ENCODE results near the gene CHD8. TPM values are rescaled to one million over a fixed set of nuclear protein-coding genes. Genes with fewer than 3 reads are reported as not detected.
A peak's percentile ranks its signal among the peaks of the same experiment; 100 is the strongest.

The CHD8 gene, protein sequence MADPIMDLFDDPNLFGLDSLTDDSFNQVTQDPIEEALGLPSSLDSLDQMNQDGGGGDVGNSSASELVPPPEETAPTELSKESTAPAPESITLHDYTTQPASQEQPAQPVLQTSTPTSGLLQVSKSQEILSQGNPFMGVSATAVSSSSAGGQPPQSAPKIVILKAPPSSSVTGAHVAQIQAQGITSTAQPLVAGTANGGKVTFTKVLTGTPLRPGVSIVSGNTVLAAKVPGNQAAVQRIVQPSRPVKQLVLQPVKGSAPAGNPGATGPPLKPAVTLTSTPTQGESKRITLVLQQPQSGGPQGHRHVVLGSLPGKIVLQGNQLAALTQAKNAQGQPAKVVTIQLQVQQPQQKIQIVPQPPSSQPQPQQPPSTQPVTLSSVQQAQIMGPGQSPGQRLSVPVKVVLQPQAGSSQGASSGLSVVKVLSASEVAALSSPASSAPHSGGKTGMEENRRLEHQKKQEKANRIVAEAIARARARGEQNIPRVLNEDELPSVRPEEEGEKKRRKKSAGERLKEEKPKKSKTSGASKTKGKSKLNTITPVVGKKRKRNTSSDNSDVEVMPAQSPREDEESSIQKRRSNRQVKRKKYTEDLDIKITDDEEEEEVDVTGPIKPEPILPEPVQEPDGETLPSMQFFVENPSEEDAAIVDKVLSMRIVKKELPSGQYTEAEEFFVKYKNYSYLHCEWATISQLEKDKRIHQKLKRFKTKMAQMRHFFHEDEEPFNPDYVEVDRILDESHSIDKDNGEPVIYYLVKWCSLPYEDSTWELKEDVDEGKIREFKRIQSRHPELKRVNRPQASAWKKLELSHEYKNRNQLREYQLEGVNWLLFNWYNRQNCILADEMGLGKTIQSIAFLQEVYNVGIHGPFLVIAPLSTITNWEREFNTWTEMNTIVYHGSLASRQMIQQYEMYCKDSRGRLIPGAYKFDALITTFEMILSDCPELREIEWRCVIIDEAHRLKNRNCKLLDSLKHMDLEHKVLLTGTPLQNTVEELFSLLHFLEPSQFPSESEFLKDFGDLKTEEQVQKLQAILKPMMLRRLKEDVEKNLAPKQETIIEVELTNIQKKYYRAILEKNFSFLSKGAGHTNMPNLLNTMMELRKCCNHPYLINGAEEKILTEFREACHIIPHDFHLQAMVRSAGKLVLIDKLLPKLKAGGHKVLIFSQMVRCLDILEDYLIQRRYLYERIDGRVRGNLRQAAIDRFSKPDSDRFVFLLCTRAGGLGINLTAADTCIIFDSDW (N-terminal part only)
- total RNA-seq (2022): 93.1 and 100 TPM in 2 replicates
- percentile 85 among the genes with signal in this experiment for Bru-seq, nascent RNA
- BruChase-seq, experiment 1, labeled RNA remaining after a 6-hour chase: percentile 87 among the genes with signal in this experiment
- BruChase-seq, experiment 2, labeled RNA remaining after a 2-hour chase: percentile 89 among the genes with signal in this experiment
- long read RNA-seq, full-length matches to known transcripts: 4 of 8 reads
- long read RNA-seq, partial matches to known transcripts: 0 of 8 reads
- long read RNA-seq, other reads (novel, unspliced or antisense): 4 of 8 reads

GRCh38 chr14:21455912-21456667 is at the start of gene CHD8:
Gene CHD8 (minus strand): TSS chr14:21456123. CDS start chr14:21431643, 24,480 bp downstream.
- DNase-seq: peak; percentile 99
- Mint-ChIP-seq H3K36me3 (ENCODE audit: insufficient read depth, unreplicated experiment) (peaks cover 28% of the 10 kb centered on the region), H3K27ac (ENCODE audit: unreplicated experiment) (peak within 1 kb of the TSS; percentile 83), H3K4me3 (ENCODE audit: low read depth, unreplicated experiment) (peak within 1 kb of the TSS; percentile 86), H3K27me3 (ENCODE audit: unreplicated experiment) (no peaks in the 10 kb centered on the region), H3K4me1 (ENCODE audit: low read depth, unreplicated experiment) (peaks cover 23% of the 10 kb centered on the region), H3K9me3 (ENCODE audit: low read depth, unreplicated experiment) (no peaks in the 10 kb centered on the region)
- intact Hi-C loops (cut with micrococcal nuclease; ENCODE audit: unreplicated experiment): no loop called here
- TF ChIP-seq, protein P1, sequence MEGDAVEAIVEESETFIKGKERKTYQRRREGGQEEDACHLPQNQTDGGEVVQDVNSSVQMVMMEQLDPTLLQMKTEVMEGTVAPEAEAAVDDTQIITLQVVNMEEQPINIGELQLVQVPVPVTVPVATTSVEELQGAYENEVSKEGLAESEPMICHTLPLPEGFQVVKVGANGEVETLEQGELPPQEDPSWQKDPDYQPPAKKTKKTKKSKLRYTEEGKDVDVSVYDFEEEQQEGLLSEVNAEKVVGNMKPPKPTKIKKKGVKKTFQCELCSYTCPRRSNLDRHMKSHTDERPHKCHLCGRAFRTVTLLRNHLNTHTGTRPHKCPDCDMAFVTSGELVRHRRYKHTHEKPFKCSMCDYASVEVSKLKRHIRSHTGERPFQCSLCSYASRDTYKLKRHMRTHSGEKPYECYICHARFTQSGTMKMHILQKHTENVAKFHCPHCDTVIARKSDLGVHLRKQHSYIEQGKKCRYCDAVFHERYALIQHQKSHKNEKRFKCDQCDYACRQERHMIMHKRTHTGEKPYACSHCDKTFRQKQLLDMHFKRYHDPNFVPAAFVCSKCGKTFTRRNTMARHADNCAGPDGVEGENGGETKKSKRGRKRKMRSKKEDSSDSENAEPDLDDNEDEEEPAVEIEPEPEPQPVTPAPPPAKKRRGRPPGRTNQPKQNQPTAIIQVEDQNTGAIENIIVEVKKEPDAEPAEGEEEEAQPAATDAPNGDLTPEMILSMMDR (IDR thresholded peaks at IDR 0.05; ENCODE audit: unreplicated experiment): peak; percentile 29
- no TSS peak for BruUV-seq (replicated peaks)
- CTCF ChIA-PET: interaction anchor here (0.7 to 2.4 kb wide), 7 partner anchors 10 to 1688 kb away, joined by 3 to 31 read pairs (median 5); partner anchors contain the start of genes METTL3, RAB2B and TOX4

- TF ChIP-seq, protein P1 (IDR thresholded peaks at IDR 0.05; ENCODE audit: unreplicated experiment): no peak
- no peaks in the 10 kb centered on the region for H3K27me3 Mint-ChIP-seq (ENCODE audit: unreplicated experiment)
- H3K36me3 Mint-ChIP-seq (ENCODE audit: insufficient read depth, unreplicated experiment): peaks cover 42% of the 10 kb centered on the region
- BruUV-seq (replicated peaks): no TSS peak
- H3K4me1 Mint-ChIP-seq (ENCODE audit: low read depth, unreplicated experiment): peaks cover 18% of the 10 kb centered on the region
- H3K9me3 Mint-ChIP-seq (ENCODE audit: low read depth, unreplicated experiment): no peaks in the 10 kb centered on the region
- H3K4me3 Mint-ChIP-seq (ENCODE audit: low read depth, unreplicated experiment): no peak overlapping the region
- DNase-seq: no peak
- H3K27ac Mint-ChIP-seq (ENCODE audit: unreplicated experiment): no peak overlapping the region
- CTCF ChIA-PET: no interaction called here
- intact Hi-C loops (cut with micrococcal nuclease; ENCODE audit: unreplicated experiment): no loop called here
Measured at GRCh38 chr14:21505012-21505553, 49.2 kb upstream of the CHD8 start.

DNA sequence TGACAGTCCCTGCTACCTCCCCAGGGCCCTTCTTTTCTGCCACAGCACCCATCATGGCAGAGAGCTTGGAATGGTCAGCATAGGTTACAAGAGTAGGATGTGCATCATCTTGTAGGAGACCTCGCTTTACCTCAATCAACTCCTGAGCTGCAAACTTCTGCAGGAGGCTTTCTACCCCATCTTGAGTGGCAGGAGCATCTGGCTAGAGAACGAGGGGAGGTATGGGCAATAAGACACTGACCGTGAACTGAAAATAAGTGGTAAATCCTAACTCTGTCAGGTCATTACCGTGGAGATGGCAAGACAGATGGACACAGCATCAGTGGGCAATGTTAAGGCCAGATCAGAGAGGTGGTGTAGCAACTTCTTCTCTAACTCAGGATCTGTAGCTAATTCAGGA is 47.5 kb upstream of the CHD8 start:
- intact Hi-C loops (cut with micrococcal nuclease; ENCODE audit: unreplicated experiment): no loop called here
- CTCF ChIA-PET: no interaction called here
- no peak for DNase-seq
- Mint-ChIP-seq H3K4me3 (ENCODE audit: low read depth, unreplicated experiment) (no peak overlapping the region), H3K9me3 (ENCODE audit: low read depth, unreplicated experiment) (no peaks in the 10 kb centered on the region), H3K4me1 (ENCODE audit: low read depth, unreplicated experiment) (peaks cover 1% of the 10 kb centered on the region), H3K27me3 (ENCODE audit: unreplicated experiment) (no peaks in the 10 kb centered on the region), H3K27ac (ENCODE audit: unreplicated experiment) (no peak overlapping the region), H3K36me3 (ENCODE audit: insufficient read depth, unreplicated experiment) (peaks cover 36% of the 10 kb centered on the region)
- TF ChIP-seq, protein P1 (IDR thresholded peaks at IDR 0.05; ENCODE audit: unreplicated experiment): no peak
- no TSS peak for BruUV-seq (replicated peaks)

Data from Calu3 (cell line).